ENCODE results near the gene TBC1D22B. TPM values are rescaled to one million over a fixed set of nuclear protein-coding genes. Genes with fewer than 3 reads are reported as not detected.

The TBC1D22B gene
- total and polyA plus RNA-seq, 9 of the 15 experiments (the other 6 are each of a cell fraction or from before 2014, with no cell fraction given): 4.8 to 24.2 (median 13.5) TPM

- TF ChIP-seq ZNF449 (CRISPR knock-in tag; IDR thresholded peaks at IDR 0.05) (peak; percentile 74; the same call in 1 of the 2 replicates), SMAD3 (CRISPR knock-in tag; conservative IDR thresholded peaks at IDR 0.05) (peak; percentile 51; the same call in 1 of the 2 replicates), CHD7 (IDR thresholded peaks at IDR 0.05; ENCODE audit: low read depth, low read length) (no peak), ZNF583 (CRISPR knock-in tag; IDR thresholded peaks at IDR 0.05) (peak; percentile 74; the same call in 1 of the 2 replicates), POLR2G (IDR thresholded peaks at IDR 0.05; ENCODE audit: low read depth, low read length) (no peak), SMAD2 (IDR thresholded peaks at IDR 0.05; ENCODE audit: low read depth, low read length) (no peak), ARID2 (IDR thresholded peaks at IDR 0.05) (no peak), ZBED1 (IDR thresholded peaks at IDR 0.05) (no peak), ZEB2 (IDR thresholded peaks at IDR 0.05) (peak; percentile 45), MAZ (CRISPR knock-in tag; conservative IDR thresholded peaks at IDR 0.05 in 1 of 2, IDR thresholded peaks at IDR 0.05 in 1 of 2) (peak; percentile 49 to 88; a peak in 3 of 4 replicates), SOX6 (IDR thresholded peaks at IDR 0.05) (peak; percentile 77; the same call in 1 of the 2 replicates), TRIM28 (IDR thresholded peaks at IDR 0.05) (peak; percentile 62; the same call in 1 of the 2 replicates), E2F8 (IDR thresholded peaks at IDR 0.05; ENCODE audit: low read depth, partially characterized antibody) (no peak)
Observed at GRCh38 chr6:37239950-37240713, 17.4 kb upstream of the TBC1D22B start (continued).
